Ovary (tissue), 9 donors: ENCODE data around the gene FEV. TPM values are rescaled to one million over a fixed set of nuclear protein-coding genes. Genes with fewer than 3 reads are reported as not detected.

ENCODE experiments used
- DNase-seq, 5 donors: peaks; one replicate each; pipeline ENCODE4 v3.0.0-alpha.2; 2019 to 2020
- H3K27ac ChIP-seq, 2 donors: fragments of 200-600 bp; one replicate each; pipeline versions ENCODE4 v1.5.1 to v1.8.0; 2019 to 2022
- H3K27me3 ChIP-seq: fragments of 200-600 bp; one replicate; pipeline ENCODE4 v1.8.0; 2022
- H3K36me3 ChIP-seq: fragments of 200-600 bp; sonication (generic); one replicate; pipeline ENCODE4 v1.5.1; 2019
- H3K4me1 ChIP-seq: one replicate; pipeline ENCODE4 v1.8.1; 2013; ENCODE audit warnings: mild to moderate bottlenecking, moderate library complexity; ENCODE audit not compliant: insufficient read depth
- H3K4me3 ChIP-seq: fragments of 200-600 bp; sonication (generic); one replicate; pipeline ENCODE4 v1.5.1; 2017
- H3K9me3 ChIP-seq, 2 donors: fragments of 200-600 bp in 1 of 2; sonication (generic) in 1 of 2; one replicate each; pipeline versions ENCODE4 v1.5.1 to v1.8.1; 2013 to 2019; ENCODE audit warnings: mild to moderate bottlenecking in 1 of 2, moderate library complexity in 1 of 2
- EP300 ChIP-seq: sonication (generic); formaldehyde crosslinking; IDR thresholded peaks from one replicate; pipeline ENCODE4 v1.6.1; 2017; ENCODE audit warnings: antibody characterized with exemption
- POLR2A ChIP-seq: fragments of 450-650 bp; IDR thresholded peaks from one replicate; pipeline ENCODE4 v1.6.1; 2017; ENCODE audit warnings: antibody characterized with exemption, mild to moderate bottlenecking, moderate library complexity
- WGBS, 3 donors: extraction: QIAGEN DNeasy Blood & Tissue Kit in 1 of 3; methylation state at CpG; one replicate each; pipeline versions ENCODE4 v1.1.5 to v1.1.7; 2013 to 2017; 5-methylcytosine and 5-hydroxymethylcytosine counted together
- intact Hi-C, 4 donors: fragments of 100-400 bp; cut with DNase I; formaldehyde crosslinking; loops; one replicate each; pipeline versions ENCODE4 v1.11.0 to v1.15.1; 2022 to 2023
- polyA plus RNA-seq, 2 donors: library from polyadenylated mRNA; stranded (reverse); fragments of 200-250 nt in 1 of 2; fragments of 350-450 nt in 1 of 2; fragmentation: Illumina TruSeq in 1 of 2; extraction: RNeasy Lipid Tissue Mini Kit (QIAGEN cat#74804) in 1 of 2; gene quantifications; one replicate each; pipeline ENCODE4 v1.2.3, GENCODE V29; 2013 to 2014
- total RNA-seq, 7 donors: library from RNA; depleted of rRNA in 2 of 7; stranded (reverse); fragments of >200 nt in 2 of 7; fragmentation: NEBNext Ultra II Directional in 3 of 7; extraction: Animal tissue kit (Norgen Biotek cat#: 25700) in 3 of 7; gene quantifications; one replicate each; pipeline versions ENCODE4 v1.1.0 to v1.2.4, GENCODE V29; 2016 to 2023
- TF ChIP-seq, protein P1 (sequence below), 3 donors: fragments of 450-650 bp in 2 of 3; fragments of 200-600 bp in 1 of 3; IDR thresholded peaks; one replicate each; pipeline versions ENCODE4 v1.5.1 to v1.8.0; 2016 to 2022; ENCODE audit warnings: antibody characterized with exemption in 3 of 3, mild to moderate bottlenecking in 1 of 3
- donor health status: DM: no; HTN: no; CAD: no; lungs with moderate emphysema.
- donor health status: DM: no; HTN: no; CAD: no.
- donor health status: Bipolar disorder and iron deficiency.
- donor health status: DM: yes; HTN: yes; CAD: no.
- donor health status: DM: no; HTN: no; CAD: no.
- donor health status: DM: yes; HTN: yes; CAD: no.

FEV gene
- total and polyA plus RNA-seq, 9 donors, result 0.11 to 0.13 TPM; not detected in 7

DNA sequence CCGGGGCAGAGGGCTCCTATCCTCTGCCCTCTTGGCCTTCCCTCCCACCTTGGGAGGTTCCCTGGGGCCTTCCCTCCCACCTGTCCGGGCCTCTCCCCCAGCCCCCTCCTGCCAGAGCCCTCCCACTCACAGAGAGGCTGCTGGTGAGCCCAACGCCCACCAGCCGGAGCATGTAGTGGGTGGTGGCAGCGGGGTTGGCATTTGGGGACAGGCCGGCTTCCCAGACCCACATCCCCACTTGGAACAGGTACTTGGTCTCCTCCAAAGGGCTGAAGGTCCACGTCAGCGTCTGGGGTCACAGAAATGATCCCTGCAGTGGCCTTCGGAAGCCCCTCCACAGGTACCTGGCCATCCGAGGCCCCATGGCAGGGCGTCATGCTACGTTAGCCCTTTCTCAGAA lies 37.1 kb upstream of the FEV start:
- intact Hi-C loops, result no loop called here
- Histone ChIP-seq H3K9me3 (no peaks in the 10 kb centered on the region), H3K4me3 (no peak overlapping the region), H3K27ac (no peak overlapping the region), H3K4me1 (no peaks in the 10 kb centered on the region), H3K36me3 (no peaks in the 10 kb centered on the region), H3K27me3 (no peaks in the 10 kb centered on the region)
- DNase-seq, result no peak
- WGBS, 3 donors, result 74 to 80% (median 77%) methylated on average over 12 of the region's 12 CpGs
- TF ChIP-seq, protein P1, sequence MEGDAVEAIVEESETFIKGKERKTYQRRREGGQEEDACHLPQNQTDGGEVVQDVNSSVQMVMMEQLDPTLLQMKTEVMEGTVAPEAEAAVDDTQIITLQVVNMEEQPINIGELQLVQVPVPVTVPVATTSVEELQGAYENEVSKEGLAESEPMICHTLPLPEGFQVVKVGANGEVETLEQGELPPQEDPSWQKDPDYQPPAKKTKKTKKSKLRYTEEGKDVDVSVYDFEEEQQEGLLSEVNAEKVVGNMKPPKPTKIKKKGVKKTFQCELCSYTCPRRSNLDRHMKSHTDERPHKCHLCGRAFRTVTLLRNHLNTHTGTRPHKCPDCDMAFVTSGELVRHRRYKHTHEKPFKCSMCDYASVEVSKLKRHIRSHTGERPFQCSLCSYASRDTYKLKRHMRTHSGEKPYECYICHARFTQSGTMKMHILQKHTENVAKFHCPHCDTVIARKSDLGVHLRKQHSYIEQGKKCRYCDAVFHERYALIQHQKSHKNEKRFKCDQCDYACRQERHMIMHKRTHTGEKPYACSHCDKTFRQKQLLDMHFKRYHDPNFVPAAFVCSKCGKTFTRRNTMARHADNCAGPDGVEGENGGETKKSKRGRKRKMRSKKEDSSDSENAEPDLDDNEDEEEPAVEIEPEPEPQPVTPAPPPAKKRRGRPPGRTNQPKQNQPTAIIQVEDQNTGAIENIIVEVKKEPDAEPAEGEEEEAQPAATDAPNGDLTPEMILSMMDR (IDR thresholded peaks at IDR 0.05), result no peak
- TF ChIP-seq EP300, result no peak
- no peak for TF ChIP-seq POLR2A

DNA sequence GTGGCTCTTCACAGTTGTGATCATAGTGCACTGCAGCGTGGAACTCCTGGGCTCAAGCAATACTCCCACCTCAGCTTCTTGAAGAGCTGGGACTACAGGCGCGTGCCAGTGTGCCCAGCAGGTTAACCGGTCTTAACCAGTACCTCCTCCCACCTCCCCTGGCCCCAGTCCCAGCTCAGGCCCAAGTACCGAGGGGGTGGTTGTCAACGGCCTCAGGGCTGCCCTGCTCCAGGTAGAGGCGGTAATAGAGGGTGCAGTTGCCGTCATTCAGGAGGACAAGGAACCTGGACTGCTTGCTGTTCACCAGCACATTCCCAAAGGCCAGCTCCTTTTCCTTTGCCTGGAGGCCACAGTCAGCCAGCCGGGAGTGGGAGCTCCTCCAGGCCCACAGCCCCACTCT lies 36.6 kb upstream of the FEV start:
- no peaks in the 10 kb centered on the region for H3K4me1 ChIP-seq
- no peaks in the 10 kb centered on the region for H3K27me3 ChIP-seq
- no peak overlapping the region for H3K4me3 ChIP-seq
- 69 to 80% (median 77%) methylated on average over 9 of the region's 9 CpGs for WGBS, 3 donors
- intact Hi-C loops, result no loop called here
- no peak overlapping the region for H3K27ac ChIP-seq
- no peaks in the 10 kb centered on the region for H3K9me3 ChIP-seq
- TF ChIP-seq POLR2A (no peak), EP300 (no peak)
- TF ChIP-seq, protein P1 (IDR thresholded peaks at IDR 0.05), result no peak
- no peaks in the 10 kb centered on the region for H3K36me3 ChIP-seq
- DNase-seq, result no peak

DNA sequence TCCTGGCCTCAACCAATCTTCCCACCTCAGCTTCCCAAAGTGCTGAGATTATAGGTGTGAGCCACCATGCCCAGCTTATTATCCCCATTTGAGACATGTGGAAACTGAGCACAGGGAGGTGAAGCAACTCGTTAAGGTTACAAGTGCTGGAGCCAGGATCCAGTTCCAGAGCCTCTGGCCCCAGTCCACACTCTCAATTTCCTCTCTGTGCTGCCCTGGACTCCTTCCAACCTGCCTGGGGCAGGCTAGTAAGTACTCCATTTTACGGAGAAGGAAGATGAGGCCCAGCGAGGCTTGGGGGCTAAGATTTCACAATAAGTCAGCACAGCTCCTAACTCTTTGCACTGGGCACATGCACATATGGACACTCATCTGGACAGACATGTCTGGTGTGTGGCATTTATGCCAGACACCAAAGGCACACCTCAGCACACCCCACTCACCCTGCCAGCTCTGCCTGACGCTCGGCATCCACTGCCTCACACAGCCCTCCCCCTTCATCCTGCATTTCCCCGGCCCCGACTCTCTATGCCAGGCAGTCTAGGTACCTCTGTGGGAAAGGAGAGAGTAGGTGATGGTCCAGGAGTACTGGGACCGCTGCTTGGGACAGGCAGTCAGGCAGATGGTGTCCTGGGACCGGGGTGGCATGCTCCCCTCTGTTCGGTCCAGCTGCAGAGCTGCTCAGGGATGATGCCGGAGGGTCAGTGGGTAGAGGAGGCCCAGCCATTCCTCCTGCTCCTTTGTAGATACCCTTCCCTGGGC lies 35.8 kb upstream of the FEV start:
- no peak for DNase-seq
- Histone ChIP-seq H3K4me3 (no peak overlapping the region), H3K9me3 (no peaks in the 10 kb centered on the region), H3K4me1 (no peaks in the 10 kb centered on the region), H3K27me3 (no peaks in the 10 kb centered on the region), H3K36me3 (no peaks in the 10 kb centered on the region), H3K27ac (no peak overlapping the region)
- intact Hi-C loops, result no loop called here
- 70 to 77% (median 75%) methylated on average over 11 of the region's 11 CpGs for WGBS, 3 donors
- no peak for TF ChIP-seq POLR2A

DNA sequence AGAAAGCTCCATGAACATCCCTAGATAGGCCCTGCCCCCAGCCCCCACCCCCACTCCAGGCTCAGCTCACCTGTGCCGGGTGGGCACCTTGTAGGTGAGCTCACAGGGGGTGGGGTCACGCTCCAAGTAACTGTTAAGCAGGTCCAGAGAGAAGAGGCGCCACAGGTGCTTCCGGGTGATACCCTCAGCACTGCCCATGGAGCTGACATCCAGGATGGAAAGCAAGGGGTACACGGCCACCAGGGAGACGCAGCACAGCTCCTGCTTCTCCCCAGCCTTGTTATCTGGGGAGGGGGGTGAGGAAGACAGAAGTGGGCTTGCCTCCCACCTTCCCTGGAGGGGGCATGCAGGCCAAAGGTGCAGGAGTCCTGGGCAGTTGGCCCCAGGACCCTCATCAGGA lies 34.5 kb upstream of the FEV start:
- H3K36me3 ChIP-seq, result no peaks in the 10 kb centered on the region
- H3K4me1 ChIP-seq, result no peaks in the 10 kb centered on the region
- no peaks in the 10 kb centered on the region for H3K9me3 ChIP-seq
- no peaks in the 10 kb centered on the region for H3K27me3 ChIP-seq
- no peak overlapping the region for H3K4me3 ChIP-seq
- WGBS, 3 donors, result 70 to 79% (median 74%) methylated on average over 6 of the region's 6 CpGs
- DNase-seq, result no peak
- intact Hi-C loops, result no loop called here
- TF ChIP-seq POLR2A (no peak), EP300 (no peak)
- TF ChIP-seq, protein P1 (IDR thresholded peaks at IDR 0.05), result no peak
- no peak overlapping the region for H3K27ac ChIP-seq

DNA sequence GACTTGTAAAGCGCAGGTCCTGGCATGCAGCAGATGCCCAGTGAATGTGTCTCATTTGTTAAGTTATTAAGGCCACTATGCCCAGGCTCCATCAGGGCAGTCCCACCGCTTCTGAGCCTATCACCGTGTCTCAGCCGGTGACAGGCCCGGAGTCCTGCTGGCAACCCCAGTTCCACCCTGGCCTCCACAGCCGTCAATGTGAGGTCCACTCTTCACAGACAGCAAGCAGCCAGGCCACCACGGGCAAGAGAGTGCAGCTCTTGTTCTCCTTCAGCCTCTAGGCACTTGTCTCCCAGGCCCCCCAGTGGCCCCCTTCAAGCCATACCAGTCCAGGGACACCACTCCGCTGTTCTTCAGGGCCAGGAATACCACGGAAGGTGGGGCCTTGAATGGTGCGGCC lies 33.7 kb upstream of the FEV start:
- H3K27me3 ChIP-seq, result no peaks in the 10 kb centered on the region
- no peaks in the 10 kb centered on the region for H3K4me1 ChIP-seq
- intact Hi-C loops, result no loop called here
- DNase-seq, result no peak
- H3K9me3 ChIP-seq, result no peaks in the 10 kb centered on the region
- no peak overlapping the region for H3K27ac ChIP-seq
- no peak overlapping the region for H3K4me3 ChIP-seq
- no peaks in the 10 kb centered on the region for H3K36me3 ChIP-seq
- 77 to 86% (median 84%) methylated on average over 10 of the region's 10 CpGs for WGBS, 3 donors
- TF ChIP-seq, protein P1 (IDR thresholded peaks at IDR 0.05), result no peak
- TF ChIP-seq POLR2A (no peak), EP300 (no peak)
